ENCODE results near the gene CHD1L.
"Not testable (repeated sequence)": the region's sequence is repeated elsewhere in the genome, so short reads cannot be mapped to it uniquely, and the experiment has no call there.

Gene CHD1L

GRCh38 chr1:147238053-147238902, 4.2 kb upstream of the CHD1L start:
- no peak for TF ChIP-seq JUND (IDR thresholded peaks at IDR 0.05; ENCODE audit: low read depth)
- peak in 1 of 2 experiments; percentile 58 for DNase-seq (ENCODE audit: low read depth in 1 of 2, low spot score in 1 of 2)
- in situ Hi-C loops (cut with HindIII; ENCODE audit: low pct_unique_long_range_greater_than_20kb, low sequenced_read_pairs) = no loop called here

DNA sequence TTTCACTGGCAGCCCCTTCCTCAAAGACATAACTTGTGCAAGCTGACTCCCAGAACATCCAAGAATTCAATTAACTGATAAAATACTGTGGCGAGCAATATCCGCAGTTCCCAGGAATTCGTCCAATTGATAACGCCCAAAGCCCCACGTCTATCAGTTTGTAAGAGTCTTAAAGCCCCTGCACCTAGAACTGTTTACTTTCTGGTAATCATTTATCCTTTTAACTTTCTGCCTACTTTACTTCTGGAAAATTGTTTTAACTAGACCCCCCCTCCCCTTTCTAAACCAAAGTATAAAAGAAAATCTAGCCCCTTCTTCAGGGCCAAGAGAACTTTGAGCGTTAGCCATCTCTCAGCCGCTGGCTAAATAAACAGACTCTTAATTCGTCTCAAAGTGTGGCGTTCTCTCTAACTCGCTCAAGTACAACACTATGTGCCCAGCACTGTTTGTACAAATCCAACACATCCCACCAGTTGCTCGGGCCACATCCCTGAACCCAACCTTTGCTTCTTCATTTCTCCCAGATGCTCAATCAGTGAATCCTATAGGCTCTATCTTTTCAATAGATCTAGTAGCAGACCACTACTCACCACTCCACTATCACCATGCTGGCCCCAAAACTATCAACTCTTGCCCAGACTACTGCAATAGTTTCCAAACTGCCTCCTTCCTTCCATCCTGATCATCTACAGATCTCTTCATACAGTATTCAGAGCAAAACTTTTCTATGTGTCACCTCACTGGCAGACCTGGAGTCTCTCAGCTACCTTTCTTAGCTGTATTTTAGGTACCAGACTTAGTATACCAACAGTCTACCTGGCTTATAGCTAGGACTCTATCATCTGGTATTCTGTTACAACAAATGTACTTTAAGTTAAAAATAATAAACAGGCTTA, 3.3 kb upstream of the CHD1L start:
- DNase-seq (ENCODE audit: low read depth in 1 of 2, low spot score in 1 of 2) = no peak
- TF ChIP-seq JUND (IDR thresholded peaks at IDR 0.05; ENCODE audit: low read depth) = no peak
- in situ Hi-C loops (cut with HindIII; ENCODE audit: low pct_unique_long_range_greater_than_20kb, low sequenced_read_pairs) = no loop called here

DNA sequence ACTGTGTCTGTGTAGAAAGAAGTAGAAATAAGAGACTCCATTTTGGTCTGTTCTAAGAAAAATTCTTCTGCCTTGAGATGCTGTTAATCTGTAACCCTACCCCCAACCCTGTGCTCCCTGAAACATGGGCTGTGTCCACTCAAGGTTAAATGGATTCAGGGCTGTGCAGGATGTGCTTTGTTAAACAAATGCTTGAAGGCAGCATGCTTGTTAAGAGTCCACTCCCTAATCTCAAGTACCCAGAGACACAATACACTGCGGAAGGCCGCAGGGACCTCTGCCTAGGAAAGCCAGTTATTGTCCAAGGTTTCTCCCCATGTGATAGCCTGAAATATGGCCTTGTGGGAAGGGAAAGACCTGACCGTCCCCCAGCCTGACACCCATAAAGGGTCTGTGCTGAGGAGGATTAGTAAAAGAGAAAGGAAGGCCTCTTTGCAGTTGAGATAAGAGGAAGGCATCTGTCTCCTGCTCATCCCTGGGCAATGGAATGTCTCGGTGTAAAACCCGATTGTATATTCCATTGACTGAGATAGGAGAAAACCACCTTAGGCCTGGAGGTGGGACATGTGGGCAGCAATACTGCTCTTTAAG, 2.3 kb upstream of the CHD1L start:
- in situ Hi-C loops (cut with HindIII; ENCODE audit: low pct_unique_long_range_greater_than_20kb, low sequenced_read_pairs); DNase-seq (ENCODE audit: low read depth in 1 of 2, low spot score in 1 of 2): not testable (repeated sequence)

GRCh38 chr1:147241934-147242448, 493 bp upstream of the CHD1L start:
- no peak for TF ChIP-seq JUND (IDR thresholded peaks at IDR 0.05; ENCODE audit: low read depth)
- DNase-seq (ENCODE audit: low read depth in 1 of 2, low spot score in 1 of 2) = no peak
- in situ Hi-C loops (cut with HindIII; ENCODE audit: low pct_unique_long_range_greater_than_20kb, low sequenced_read_pairs) = no loop called here

DNA sequence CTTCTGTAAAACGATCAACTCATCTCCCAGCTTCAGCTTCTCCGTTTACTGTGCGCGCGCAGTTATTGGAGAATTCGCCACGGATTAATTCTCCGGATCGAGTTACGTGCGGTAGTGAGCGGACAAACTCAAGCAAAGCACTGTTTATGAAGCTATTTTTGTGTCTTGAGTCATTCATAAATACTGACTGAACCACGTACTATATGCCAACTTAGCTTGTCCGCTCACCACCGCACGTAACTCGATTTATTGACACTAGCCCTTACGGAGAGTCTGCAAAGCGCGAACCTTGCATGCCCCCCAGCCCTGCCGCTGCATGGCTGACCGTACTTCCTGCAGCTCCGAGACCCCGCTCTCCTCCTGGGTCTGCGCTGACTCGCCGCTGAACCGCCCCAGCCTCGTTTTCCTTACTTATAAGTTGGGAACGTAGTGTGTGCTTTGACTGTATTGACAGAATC, 773 bp downstream of the CHD1L start:
- in situ Hi-C loops (cut with HindIII; ENCODE audit: low pct_unique_long_range_greater_than_20kb, low sequenced_read_pairs) = no loop called here
- no peak for DNase-seq (ENCODE audit: low read depth in 1 of 2, low spot score in 1 of 2)
- no peak for TF ChIP-seq JUND (IDR thresholded peaks at IDR 0.05; ENCODE audit: low read depth)

- in situ Hi-C loops (cut with HindIII; ENCODE audit: low pct_unique_long_range_greater_than_20kb, low sequenced_read_pairs) = no loop called here
- no peak for TF ChIP-seq JUND (IDR thresholded peaks at IDR 0.05; ENCODE audit: low read depth)
- DNase-seq (ENCODE audit: low read depth in 1 of 2, low spot score in 1 of 2) = no peak
Measured at GRCh38 chr1:147243841-147244240, 1.4 kb downstream of the CHD1L start.

DNA sequence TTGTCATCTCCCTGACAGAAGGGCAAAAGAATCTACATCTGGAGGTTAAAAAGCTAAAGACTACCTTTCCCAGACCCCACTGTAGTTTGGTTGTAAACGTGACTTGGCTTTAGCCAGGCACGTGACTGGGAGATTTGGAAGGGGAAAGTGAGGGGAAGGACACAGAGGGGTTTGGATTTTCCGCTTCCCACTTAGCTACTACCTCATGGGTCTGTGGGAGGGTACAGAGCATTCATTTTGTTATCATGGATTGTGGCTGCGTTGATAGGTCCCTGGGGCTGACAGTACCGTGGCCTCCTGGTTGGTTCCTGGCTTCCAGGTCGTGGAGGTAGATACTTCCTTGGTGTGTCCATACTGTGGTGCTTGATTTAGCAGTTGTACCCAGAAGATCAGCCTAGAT, 2.6 kb downstream of the CHD1L start:
- no peak for DNase-seq (ENCODE audit: low read depth in 1 of 2, low spot score in 1 of 2)
- in situ Hi-C loops (cut with HindIII; ENCODE audit: low pct_unique_long_range_greater_than_20kb, low sequenced_read_pairs) = no loop called here
- no peak for TF ChIP-seq JUND (IDR thresholded peaks at IDR 0.05; ENCODE audit: low read depth)

GRCh38 chr1:147245586-147246021, 3.1 kb downstream of the CHD1L start:
- TF ChIP-seq JUND (IDR thresholded peaks at IDR 0.05; ENCODE audit: low read depth) = no peak
- in situ Hi-C loops (cut with HindIII; ENCODE audit: low pct_unique_long_range_greater_than_20kb, low sequenced_read_pairs) = no loop called here
- no peak for DNase-seq (ENCODE audit: low read depth in 1 of 2, low spot score in 1 of 2)

DNA sequence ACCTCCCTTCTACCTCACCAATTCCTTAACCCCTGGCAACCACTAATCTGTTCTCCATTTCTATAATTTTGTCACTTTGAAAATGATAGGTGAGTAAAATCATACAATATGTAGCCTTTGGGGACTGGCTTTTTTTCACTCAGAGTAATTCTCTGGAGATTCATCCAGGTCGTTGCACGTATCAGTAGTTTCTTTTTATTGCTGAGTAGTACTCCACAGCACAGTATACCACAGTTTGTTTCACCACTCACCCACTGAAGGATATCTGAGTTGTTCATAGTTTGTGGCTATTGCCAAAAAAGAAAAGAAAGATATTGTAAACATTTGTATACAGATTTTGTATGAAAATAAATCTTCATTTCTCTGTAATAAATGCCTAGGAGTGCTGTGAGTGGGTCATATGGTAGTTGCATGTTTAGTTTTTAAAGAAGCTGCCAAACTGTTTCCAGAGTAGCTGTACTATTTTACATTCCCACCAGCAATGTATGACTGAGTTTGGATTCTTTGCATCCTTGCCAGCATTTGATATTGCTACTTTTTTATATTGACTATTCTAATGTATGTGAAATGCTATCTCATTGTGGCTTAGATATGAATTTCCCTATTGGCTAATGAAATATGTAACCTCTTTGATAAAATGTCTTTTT, 3.7 kb downstream of the CHD1L start:
- no peak for DNase-seq (ENCODE audit: low read depth in 1 of 2, low spot score in 1 of 2)
- TF ChIP-seq JUND (IDR thresholded peaks at IDR 0.05; ENCODE audit: low read depth) = no peak
- in situ Hi-C loops (cut with HindIII; ENCODE audit: low pct_unique_long_range_greater_than_20kb, low sequenced_read_pairs) = no loop called here

- no peak for TF ChIP-seq JUND (IDR thresholded peaks at IDR 0.05; ENCODE audit: low read depth)
- DNase-seq (ENCODE audit: low read depth in 1 of 2, low spot score in 1 of 2) = no peak
- in situ Hi-C loops (cut with HindIII; ENCODE audit: low pct_unique_long_range_greater_than_20kb, low sequenced_read_pairs) = no loop called here
Measured at GRCh38 chr1:147246910-147247655, 4.6 kb downstream of the CHD1L start.

DNA sequence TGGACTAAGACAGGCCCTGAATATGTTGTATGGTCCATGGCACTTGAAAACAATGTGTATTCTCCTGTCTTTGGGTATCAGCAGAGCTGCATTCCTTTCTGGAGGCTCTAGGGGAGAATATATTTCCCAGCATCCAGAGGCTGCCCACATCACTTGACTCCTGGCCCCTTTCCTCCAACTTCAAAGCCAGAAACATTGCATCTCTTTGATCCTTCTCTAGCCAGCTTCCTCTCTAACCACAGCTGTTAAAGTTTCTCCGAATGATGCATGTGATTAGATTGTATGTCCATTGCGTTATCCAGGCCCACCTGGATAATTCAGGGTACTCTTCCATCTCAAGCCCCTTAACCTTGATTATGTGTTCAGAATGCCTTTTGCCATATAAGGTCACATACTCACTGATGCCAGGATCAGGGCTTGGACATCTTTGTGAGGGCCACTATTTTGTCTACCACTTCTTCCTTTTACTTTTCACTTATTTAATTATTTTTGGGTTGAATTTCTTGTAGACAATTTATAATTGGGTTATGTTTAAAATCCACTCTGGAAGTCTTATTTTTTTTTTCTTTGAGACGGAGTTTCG, 5.3 kb downstream of the CHD1L start:
- no peak for DNase-seq (ENCODE audit: low read depth in 1 of 2, low spot score in 1 of 2)
- no peak for TF ChIP-seq JUND (IDR thresholded peaks at IDR 0.05; ENCODE audit: low read depth)
- in situ Hi-C loops (cut with HindIII; ENCODE audit: low pct_unique_long_range_greater_than_20kb, low sequenced_read_pairs) = no loop called here

Data from T47D (cell line).